ENCODE measurements around the gene IMPG1. TPM values are rescaled to one million over a fixed set of nuclear protein-coding genes. Genes with fewer than 3 reads are reported as not detected.
A peak's percentile ranks its signal among the peaks of the same experiment; 100 is the strongest.
"Not testable (repeated sequence)": the region's sequence is repeated elsewhere in the genome, so short reads cannot be mapped to it uniquely, and the experiment has no call there.

The IMPG1 gene
- total and polyA plus RNA-seq, 2 donors = 0.21 TPM; not detected in 1

GRCh38 chr6:75936682-75937081, 135.8 kb downstream of the IMPG1 start:
- no peak for DNase-seq (ENCODE audit: extremely low spot score)
- Histone ChIP-seq H3K4me1 (ENCODE audit: insufficient read depth) (no peaks in the 10 kb centered on the region), H3K27ac (ENCODE audit: low read depth) (no peak overlapping the region), H3K4me3 (ENCODE audit: low read depth, low read length) (no peak overlapping the region), H3K36me3 (ENCODE audit: insufficient read depth) (no peaks in the 10 kb centered on the region)
- 88% methylated on average over 3 of the region's 3 CpGs for WGBS

- H3K4me1 ChIP-seq (ENCODE audit: insufficient read depth) = no peaks in the 10 kb centered on the region
- DNase-seq (ENCODE audit: extremely low spot score) = no peak
- H3K36me3 ChIP-seq (ENCODE audit: insufficient read depth) = no peaks in the 10 kb centered on the region
- H3K27ac ChIP-seq (ENCODE audit: low read depth) = no peak overlapping the region
- peak overlapping the region; percentile 28 for H3K4me3 ChIP-seq (ENCODE audit: low read depth, low read length)
- 35% methylated on average over 12 of the region's 12 CpGs for WGBS
These were observed 137.0 kb downstream of the IMPG1 start for GRCh38 chr6:75935473-75935793.

GRCh38 chr6:75934643-75935472, 137.6 kb downstream of the IMPG1 start:
- H3K4me3 ChIP-seq (ENCODE audit: low read depth, low read length) = peak overlapping the region; percentile 28
- peak; percentile 64 for DNase-seq (ENCODE audit: extremely low spot score)
- H3K36me3 ChIP-seq (ENCODE audit: insufficient read depth) = no peaks in the 10 kb centered on the region
- 4% methylated on average over 32 of the region's 32 CpGs for WGBS
- H3K4me1 ChIP-seq (ENCODE audit: insufficient read depth) = no peaks in the 10 kb centered on the region
- no peak overlapping the region for H3K27ac ChIP-seq (ENCODE audit: low read depth)

- WGBS = 71% methylated on average over 7 of the region's 7 CpGs
- Histone ChIP-seq H3K27ac (ENCODE audit: low read depth) (no peak overlapping the region), H3K36me3 (ENCODE audit: insufficient read depth) (no peaks in the 10 kb centered on the region), H3K4me3 (ENCODE audit: low read depth, low read length) (no peak overlapping the region), H3K4me1 (ENCODE audit: insufficient read depth) (no peaks in the 10 kb centered on the region)
- no peak for DNase-seq (ENCODE audit: extremely low spot score)
These were observed 139.0 kb downstream of the IMPG1 start for GRCh38 chr6:75933387-75933975.

GRCh38 chr6:75932067-75932466, 140.4 kb downstream of the IMPG1 start:
- 60% methylated on average over 5 of the region's 5 CpGs for WGBS
- H3K4me3 ChIP-seq (ENCODE audit: low read depth, low read length) = no peak overlapping the region
- DNase-seq (ENCODE audit: extremely low spot score) = no peak
- no peaks in the 10 kb centered on the region for H3K36me3 ChIP-seq (ENCODE audit: insufficient read depth)
- H3K4me1 ChIP-seq (ENCODE audit: insufficient read depth) = no peaks in the 10 kb centered on the region
- H3K27ac ChIP-seq (ENCODE audit: low read depth) = no peak overlapping the region

- H3K27ac ChIP-seq (ENCODE audit: low read depth) = no peak overlapping the region
- no peaks in the 10 kb centered on the region for H3K4me1 ChIP-seq (ENCODE audit: insufficient read depth)
- no peaks in the 10 kb centered on the region for H3K36me3 ChIP-seq (ENCODE audit: insufficient read depth)
- 73% methylated on average over 11 of the region's 11 CpGs for WGBS
- no peak overlapping the region for H3K4me3 ChIP-seq (ENCODE audit: low read depth, low read length)
- no peak for DNase-seq (ENCODE audit: extremely low spot score)
These were observed 141.3 kb downstream of the IMPG1 start for GRCh38 chr6:75931011-75931680.

- no peaks in the 10 kb centered on the region for H3K4me1 ChIP-seq (ENCODE audit: insufficient read depth)
- DNase-seq (ENCODE audit: extremely low spot score) = no peak
- no peak overlapping the region for H3K4me3 ChIP-seq (ENCODE audit: low read depth, low read length)
- H3K27ac ChIP-seq (ENCODE audit: low read depth) = no peak overlapping the region
- no peaks in the 10 kb centered on the region for H3K36me3 ChIP-seq (ENCODE audit: insufficient read depth)
- 83% methylated on average over 5 of the region's 5 CpGs for WGBS
These were observed 145.9 kb downstream of the IMPG1 start for GRCh38 chr6:75926293-75927168.

GRCh38 chr6:75922226-75922625, 150.2 kb downstream of the IMPG1 start:
- H3K4me1 ChIP-seq (ENCODE audit: insufficient read depth) = no peaks in the 10 kb centered on the region
- no peaks in the 10 kb centered on the region for H3K36me3 ChIP-seq (ENCODE audit: insufficient read depth)
- no peak overlapping the region for H3K4me3 ChIP-seq (ENCODE audit: low read depth, low read length)
- H3K27ac ChIP-seq (ENCODE audit: low read depth) = no peak overlapping the region
- DNase-seq (ENCODE audit: extremely low spot score) = no peak

- no peak for DNase-seq (ENCODE audit: extremely low spot score)
- Histone ChIP-seq H3K27ac (ENCODE audit: low read depth) (no peak overlapping the region), H3K4me1 (ENCODE audit: insufficient read depth) (no peaks in the 10 kb centered on the region), H3K36me3 (ENCODE audit: insufficient read depth) (peaks cover 5% of the 10 kb centered on the region), H3K4me3 (ENCODE audit: low read depth, low read length) (no peak overlapping the region)
These were observed 159.4 kb downstream of the IMPG1 start for GRCh38 chr6:75913040-75913439.

GRCh38 chr6:75907444-75907843, 165.0 kb downstream of the IMPG1 start:
- no peak for DNase-seq (ENCODE audit: extremely low spot score)
- whole genome bisulfite sequencing = 89% methylated on average over 2 of the region's 2 CpGs
- Histone ChIP-seq H3K36me3 (ENCODE audit: insufficient read depth) (no peaks in the 10 kb centered on the region), H3K4me1 (ENCODE audit: insufficient read depth) (no peaks in the 10 kb centered on the region), H3K4me3 (ENCODE audit: low read depth, low read length) (no peak overlapping the region), H3K27ac (ENCODE audit: low read depth) (no peak overlapping the region)

GRCh38 chr6:75906871-75907270, 165.6 kb downstream of the IMPG1 start:
- H3K4me1 ChIP-seq (ENCODE audit: insufficient read depth) = no peaks in the 10 kb centered on the region
- 88% methylated on average over 3 of the region's 3 CpGs for WGBS
- H3K27ac ChIP-seq (ENCODE audit: low read depth) = no peak overlapping the region
- no peaks in the 10 kb centered on the region for H3K36me3 ChIP-seq (ENCODE audit: insufficient read depth)
- no peak overlapping the region for H3K4me3 ChIP-seq (ENCODE audit: low read depth, low read length)
- DNase-seq (ENCODE audit: extremely low spot score) = no peak

- WGBS = 97% methylated on average over 14 of the region's 14 CpGs
- DNase-seq (ENCODE audit: extremely low spot score); H3K27ac ChIP-seq (ENCODE audit: low read depth); H3K4me1 ChIP-seq (ENCODE audit: insufficient read depth); H3K36me3 ChIP-seq (ENCODE audit: insufficient read depth); H3K4me3 ChIP-seq (ENCODE audit: low read depth, low read length): not testable (repeated sequence)
These were observed 167.3 kb downstream of the IMPG1 start for GRCh38 chr6:75905129-75905528.

- H3K36me3 ChIP-seq (ENCODE audit: insufficient read depth); H3K27ac ChIP-seq (ENCODE audit: low read depth); H3K4me3 ChIP-seq (ENCODE audit: low read depth, low read length); H3K4me1 ChIP-seq (ENCODE audit: insufficient read depth); DNase-seq (ENCODE audit: extremely low spot score): not testable (repeated sequence)
- WGBS = 97% methylated on average over 1 of the region's 1 CpG
These were observed 172.2 kb downstream of the IMPG1 start for GRCh38 chr6:75900216-75900615.
